Measurements from ENCODE around the gene CMTR1. TPM values are rescaled to one million over a fixed set of nuclear protein-coding genes. Genes with fewer than 3 reads are reported as not detected.
"Not testable (repeated sequence)": the region's sequence is repeated elsewhere in the genome, so short reads cannot be mapped to it uniquely, and the experiment has no call there.

The CMTR1 gene
- total RNA-seq, 6 experiments from 2014 or later = 15.6 to 22.3 (median 16.5) TPM

- Histone ChIP-seq H3K9me3 (no peaks in the 10 kb centered on the region), H3K36me3 (peaks cover 4 to 34% (median 6%) of the 10 kb centered on the region in 4 donors), H3K4me1 (peaks cover 0 to 11% (median 4%) of the 10 kb centered on the region in 4 donors), H3K27ac (no peak overlapping the region), H3K4me3 (no peak overlapping the region), H3K27me3 (no peaks in the 10 kb centered on the region)
- ATAC-seq (no peak), DNase-seq (no peak)
- WGBS (ENCODE audit: insufficient coverage, low coverage, low lambda C conversion rate, missing lambda C conversion rate) = 85% methylated on average over 5 of the region's 5 CpGs
- intact Hi-C loops (cut with DNase I) = no loop called here
- no peak for TF ChIP-seq CTCF (IDR thresholded peaks at IDR 0.05)
- no peak for TF ChIP-seq POLR2A (IDR thresholded peaks at IDR 0.05)
Observed at GRCh38 chr6:37435816-37436215, 2.8 kb downstream of the CMTR1 start.

GRCh38 chr6:37438930-37439329, 5.9 kb downstream of the CMTR1 start:
- no peak for DNase-seq
- H3K4me3 ChIP-seq = no peak overlapping the region
- H3K36me3 ChIP-seq = peaks cover 0 to 35% (median 6%) of the 10 kb centered on the region in 4 donors
- H3K27me3 ChIP-seq = no peaks in the 10 kb centered on the region
- WGBS (ENCODE audit: insufficient coverage, low coverage, low lambda C conversion rate, missing lambda C conversion rate) = 39% methylated on average over 1 of the region's 1 CpG
- intact Hi-C loops (cut with DNase I) = no loop called here
- TF ChIP-seq CTCF (IDR thresholded peaks at IDR 0.05) (no peak), POLR2A (IDR thresholded peaks at IDR 0.05) (no peak)
- peak in 1 of 4 donors; percentile 74 for ATAC-seq
- no peaks in the 10 kb centered on the region for H3K9me3 ChIP-seq
- peaks cover 0 to 8% (median 2%) of the 10 kb centered on the region in 4 donors for H3K4me1 ChIP-seq
- H3K27ac ChIP-seq = no peak overlapping the region

GRCh38 chr6:37441651-37442050, 8.6 kb downstream of the CMTR1 start:
- Histone ChIP-seq H3K36me3 (peaks cover 0 to 46% (median 10%) of the 10 kb centered on the region in 4 donors), H3K27ac (no peak overlapping the region), H3K4me1 (no peaks in the 10 kb centered on the region), H3K4me3 (no peak overlapping the region), H3K27me3 (no peaks in the 10 kb centered on the region), H3K9me3 (no peaks in the 10 kb centered on the region)
- ATAC-seq (no peak), DNase-seq (no peak)
- 80% methylated on average over 6 of the region's 6 CpGs for WGBS (ENCODE audit: insufficient coverage, low coverage, low lambda C conversion rate, missing lambda C conversion rate)
- no peak for TF ChIP-seq POLR2A (IDR thresholded peaks at IDR 0.05)
- no peak for TF ChIP-seq CTCF (IDR thresholded peaks at IDR 0.05)
- intact Hi-C loops (cut with DNase I) = no loop called here

GRCh38 chr6:37442416-37443215, 9.6 kb downstream of the CMTR1 start:
- Histone ChIP-seq H3K9me3 (no peaks in the 10 kb centered on the region), H3K4me3 (peak overlapping the region in 2 of 3 donors; percentile 20 to 27), H3K27ac (peak overlapping the region; percentile 20 to 68 (median 41)), H3K27me3 (no peaks in the 10 kb centered on the region), H3K36me3 (peaks cover 0 to 48% (median 11%) of the 10 kb centered on the region in 4 donors), H3K4me1 (no peaks in the 10 kb centered on the region)
- TF ChIP-seq CTCF (IDR thresholded peaks at IDR 0.05) = no peak
- TF ChIP-seq POLR2A (IDR thresholded peaks at IDR 0.05) = no peak
- WGBS (ENCODE audit: insufficient coverage, low coverage, low lambda C conversion rate, missing lambda C conversion rate) = 8% methylated on average over 4 of the region's 4 CpGs
- DNase-seq (no peak), ATAC-seq (peak; percentile 75 to 94 (median 83))
- intact Hi-C loops (cut with DNase I) = no loop called here

DNA sequence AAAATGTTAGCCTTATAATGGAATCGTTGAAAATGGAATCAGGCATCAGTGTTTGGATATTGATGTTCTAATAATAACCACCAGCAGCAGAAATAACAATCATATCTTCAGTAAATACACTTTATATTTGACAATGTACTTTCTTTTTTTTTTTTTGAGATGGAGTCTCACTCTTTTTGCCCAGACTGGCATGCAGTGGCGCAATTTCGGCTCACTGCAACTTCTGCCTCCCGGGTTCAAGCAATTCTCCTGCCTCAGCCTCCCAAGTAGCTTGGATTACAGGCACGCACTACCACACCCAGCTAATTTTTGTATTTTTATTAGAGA, 10.2 kb downstream of the CMTR1 start:
- Histone ChIP-seq H3K4me3 (peak overlapping the region in 2 of 3 donors; percentile 20 to 27), H3K36me3 (peaks cover 0 to 44% (median 10%) of the 10 kb centered on the region in 4 donors), H3K27ac (peak overlapping the region in 2 of 3 donors; percentile 20 to 68)
- DNase-seq; H3K27me3 ChIP-seq; H3K9me3 ChIP-seq; intact Hi-C loops (cut with DNase I); H3K4me1 ChIP-seq; ATAC-seq: not testable (repeated sequence)
- 74% methylated on average over 5 of the region's 5 CpGs for WGBS (ENCODE audit: insufficient coverage, low coverage, low lambda C conversion rate, missing lambda C conversion rate)
